Aorta (tissue), 5 donors: Measurements from ENCODE around the gene ARHGAP24. TPM values are rescaled to one million over a fixed set of nuclear protein-coding genes. Genes with fewer than 3 reads are reported as not detected.

ENCODE experiments used
- ATAC-seq: fragments of 200-7000 bp; cut with Tn5 transposase; one replicate; pipeline ENCODE4 v1.9.1; 2022; ENCODE audit warnings: moderate library complexity; ENCODE audit not compliant: low FRiP score
- DNase-seq, 2 donors: peaks; one replicate each; pipeline ENCODE4 v3.0.0-alpha.2; 2020
- H3K27ac ChIP-seq, 2 donors: one replicate each; pipeline ENCODE4 v1.5.1; 2013; ENCODE audit warnings: low read length in 2 of 2, mild to moderate bottlenecking in 2 of 2, moderate library complexity in 2 of 2, control low read depth in 1 of 2, inconsistent platforms in 1 of 2, low read depth in 1 of 2
- H3K27me3 ChIP-seq, 2 donors: one replicate each; pipeline ENCODE4 v1.6.1; 2013; ENCODE audit warnings: control low read depth in 1 of 2, low read length in 1 of 2, mild to moderate bottlenecking in 1 of 2, moderate library complexity in 1 of 2; ENCODE audit not compliant: insufficient read depth in 2 of 2, control insufficient read depth in 1 of 2
- H3K36me3 ChIP-seq, 2 donors: one replicate each; pipeline ENCODE4 v1.6.1; 2013; ENCODE audit warnings: control low read depth in 1 of 2, low read length in 1 of 2, mild to moderate bottlenecking in 1 of 2; ENCODE audit not compliant: insufficient read depth in 2 of 2, control insufficient read depth in 1 of 2
- H3K4me1 ChIP-seq, 2 donors: one replicate each; pipeline ENCODE4 v1.6.1; 2013; ENCODE audit warnings: low read length in 2 of 2, control low read depth in 1 of 2, mild to moderate bottlenecking in 1 of 2, moderate library complexity in 1 of 2; ENCODE audit not compliant: insufficient read depth in 2 of 2, control insufficient read depth in 1 of 2
- H3K4me3 ChIP-seq, 2 donors: one replicate each; pipeline ENCODE4 v1.5.1; 2013; ENCODE audit warnings: low read length in 2 of 2, control low read depth in 1 of 2, mild to moderate bottlenecking in 1 of 2
- H3K9me3 ChIP-seq: one replicate; pipeline ENCODE4 v1.6.1; 2013; ENCODE audit warnings: mild to moderate bottlenecking, low read length; ENCODE audit not compliant: control insufficient read depth
- WGBS, 2 donors: extraction: QIAGEN DNeasy Blood & Tissue Kit; methylation state at CpG; one replicate each; pipeline ENCODE4 v1.1.7; 2013; 5-methylcytosine and 5-hydroxymethylcytosine counted together
- intact Hi-C, 2 donors: fragments of 100-400 bp; cut with DNase I; formaldehyde crosslinking; loops; one replicate each; pipeline versions ENCODE4 v1.14.2 to v1.15.0; 2022
- polyA plus RNA-seq, 2 donors: library from polyadenylated mRNA; stranded (reverse); fragments of 200-250 nt; gene quantifications; one replicate each; pipeline ENCODE4 v1.2.3, GENCODE V29; 2013
- total RNA-seq, 2 donors: library from RNA; stranded (reverse); fragmentation: NEBNext Ultra II Directional; extraction: Animal tissue kit (Norgen Biotek cat#: 25700); gene quantifications; one replicate each; pipeline ENCODE4 v1.2.1, GENCODE V29; 2021
- donor health status: healthy with polysubstance abuse.
- donor health status: Bipolar disorder and iron deficiency.
- donor health status: DM: no; HTN: no; CAD: no.
- donor health status: DM: no; HTN: no; CAD: no.
- donor health status: DM: yes; HTN: yes; CAD: no.

Gene ARHGAP24
- total and polyA plus RNA-seq, 4 donors: 13.4 to 35.2 (median 34.0) TPM

DNA sequence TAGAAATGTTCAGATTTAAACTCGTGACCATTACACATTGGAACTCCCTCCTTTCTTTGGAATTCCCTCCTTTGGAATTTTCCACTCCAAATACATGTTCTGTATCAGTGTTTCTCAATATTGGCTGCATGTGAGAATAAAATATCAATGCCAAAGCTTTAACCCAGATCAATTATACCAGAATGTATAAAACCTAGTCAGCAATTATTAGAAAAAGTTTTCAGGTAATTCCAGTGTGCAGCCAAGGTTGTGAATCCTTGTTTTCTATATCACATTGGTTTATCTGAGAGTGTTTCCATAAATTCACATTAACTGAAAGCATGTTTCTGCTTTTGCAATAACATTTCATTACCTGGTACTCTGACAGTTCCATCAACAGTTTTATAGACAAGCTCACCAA lies 490.6 kb downstream of the ARHGAP24 start:
- no peak overlapping the region for H3K27ac ChIP-seq
- H3K4me1 ChIP-seq: peaks cover 2 to 5% of the 10 kb centered on the region in 2 donors
- no peaks in the 10 kb centered on the region for H3K9me3 ChIP-seq
- no peaks in the 10 kb centered on the region for H3K36me3 ChIP-seq
- WGBS, 2 donors: 70 to 72% methylated on average over 1 of the region's 1 CpG
- DNase-seq: no peak
- intact Hi-C loops: loop anchor here (5.0 to 10.0 kb wide), 3 partner anchors 101 to 208 kb away; no protein-coding TSS in a partner anchor
- H3K4me3 ChIP-seq: no peak overlapping the region
- no peaks in the 10 kb centered on the region for H3K27me3 ChIP-seq
- ATAC-seq: no peak

- Histone ChIP-seq H3K27me3 (no peaks in the 10 kb centered on the region), H3K4me1 (peaks cover 2 to 5% of the 10 kb centered on the region in 2 donors), H3K36me3 (no peaks in the 10 kb centered on the region), H3K27ac (no peak overlapping the region), H3K4me3 (no peak overlapping the region), H3K9me3 (no peaks in the 10 kb centered on the region)
- ATAC-seq: no peak
- 14 to 28% methylated on average over 2 of the region's 2 CpGs for WGBS, 2 donors
- intact Hi-C loops: loop anchor here (5.0 to 10.0 kb wide), 3 partner anchors 102 to 209 kb away; no protein-coding TSS in a partner anchor
- DNase-seq: no peak
These were observed 491.4 kb downstream of the ARHGAP24 start for GRCh38 chr4:85966373-85966772.

DNA sequence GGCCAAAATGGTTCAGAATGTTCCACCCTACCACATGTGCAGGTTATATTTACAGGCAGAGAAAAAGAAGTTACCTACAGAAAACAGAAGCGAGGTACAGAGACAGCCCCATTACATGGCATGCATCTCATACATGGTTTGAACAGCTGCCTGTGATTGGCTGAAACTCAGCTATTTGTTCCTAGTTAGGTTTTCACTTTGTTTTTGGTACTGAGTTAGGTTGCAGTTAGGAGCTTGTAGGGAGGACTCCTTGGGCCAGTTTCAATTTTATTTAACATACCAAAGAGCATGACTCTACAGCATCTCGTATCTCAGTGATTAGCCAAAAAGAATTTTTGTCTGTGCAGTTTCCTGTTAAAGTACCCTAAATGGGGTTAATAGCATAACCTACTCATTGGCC lies 492.9 kb downstream of the ARHGAP24 start:
- no peaks in the 10 kb centered on the region for H3K36me3 ChIP-seq
- no peak for ATAC-seq
- no peak overlapping the region for H3K4me3 ChIP-seq
- intact Hi-C loops: loop anchor here (2.0 to 10.0 kb wide), 4 partner anchors 103 to 211 kb away; no protein-coding TSS in a partner anchor
- H3K27me3 ChIP-seq: no peaks in the 10 kb centered on the region
- 48 to 60% methylated on average over 2 of the region's 2 CpGs for WGBS, 2 donors
- no peak overlapping the region for H3K27ac ChIP-seq
- peaks cover 2 to 5% of the 10 kb centered on the region in 2 donors for H3K4me1 ChIP-seq
- DNase-seq: no peak
- H3K9me3 ChIP-seq: no peaks in the 10 kb centered on the region

DNA sequence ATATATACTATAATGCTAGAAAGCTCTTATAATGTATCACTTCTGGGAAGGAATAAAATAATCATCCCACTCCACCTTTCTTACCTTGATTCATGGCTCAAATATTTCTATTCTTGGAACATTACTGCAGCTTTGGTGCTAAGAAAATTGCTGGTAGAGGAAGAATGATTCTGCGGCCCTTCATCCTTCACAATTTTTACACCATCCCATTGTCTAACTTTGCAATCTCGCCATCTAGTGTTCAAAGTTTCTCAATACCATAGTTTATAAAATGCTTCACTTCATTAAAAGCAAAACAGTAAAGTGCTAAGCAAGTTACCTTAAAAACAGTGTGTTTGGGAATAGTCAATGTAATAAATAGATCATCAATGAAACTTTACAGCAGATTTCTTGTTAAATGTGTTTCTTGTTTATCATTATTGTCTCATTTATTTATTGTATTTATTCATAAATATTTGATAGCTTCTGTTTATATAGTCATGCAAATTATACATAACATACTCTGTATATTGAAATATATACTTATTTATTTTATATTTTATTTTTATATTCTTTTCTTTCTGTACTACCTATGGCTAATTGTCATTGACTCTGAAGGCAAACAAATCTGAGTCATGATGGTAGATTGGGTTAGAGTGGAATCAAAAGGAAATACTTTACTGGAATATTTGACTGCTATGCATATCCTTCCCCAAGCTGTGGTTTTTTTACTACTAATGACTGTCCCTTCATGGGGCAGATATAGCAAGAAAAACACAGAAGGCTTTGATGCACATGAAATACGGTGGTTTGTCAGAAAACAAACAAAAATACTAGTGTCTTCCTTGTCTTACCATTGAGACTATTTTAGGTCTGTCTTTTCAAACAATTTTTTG lies 494.2 kb downstream of the ARHGAP24 start:
- Histone ChIP-seq H3K4me1 (peaks cover 2 to 5% of the 10 kb centered on the region in 2 donors), H3K27me3 (no peaks in the 10 kb centered on the region), H3K9me3 (no peaks in the 10 kb centered on the region), H3K27ac (no peak overlapping the region), H3K36me3 (no peaks in the 10 kb centered on the region), H3K4me3 (no peak overlapping the region)
- DNase-seq: no peak
- peak; percentile 68 for ATAC-seq
- intact Hi-C loops: loop anchor here (2.0 to 10.0 kb wide), 4 partner anchors 104 to 212 kb away; no protein-coding TSS in a partner anchor
- 28 to 32% methylated on average over 3 of the region's 3 CpGs for WGBS, 2 donors

- intact Hi-C loops: no loop called here
- no peaks in the 10 kb centered on the region for H3K9me3 ChIP-seq
- H3K27ac ChIP-seq: no peak overlapping the region
- H3K36me3 ChIP-seq: no peaks in the 10 kb centered on the region
- H3K4me3 ChIP-seq: no peak overlapping the region
- H3K4me1 ChIP-seq: peaks cover 2 to 5% of the 10 kb centered on the region in 2 donors
- WGBS, 2 donors: 33 to 50% methylated on average over 2 of the region's 2 CpGs
- ATAC-seq (no peak), DNase-seq (no peak)
- no peaks in the 10 kb centered on the region for H3K27me3 ChIP-seq
These were observed 495.6 kb downstream of the ARHGAP24 start for GRCh38 chr4:85970535-85970934.

DNA sequence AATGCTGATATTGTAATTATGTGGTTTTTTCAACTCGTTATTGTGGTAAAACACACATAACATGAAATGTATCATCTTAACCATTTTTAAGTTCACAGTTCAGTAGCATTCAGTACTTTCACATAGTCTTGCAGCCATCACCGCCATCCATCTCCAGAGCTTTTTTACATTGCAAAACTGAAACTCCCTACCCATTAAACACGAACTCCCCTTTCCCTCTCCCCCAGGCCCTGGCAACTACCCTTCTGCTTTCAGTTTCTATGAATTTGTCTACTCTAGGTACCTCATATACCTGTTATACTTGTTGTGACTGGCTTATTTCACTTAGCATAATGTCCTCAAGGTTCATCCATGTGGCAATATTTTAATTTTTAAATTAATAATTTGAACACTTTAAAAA lies 504.3 kb downstream of the ARHGAP24 start:
- Histone ChIP-seq H3K36me3 (no peaks in the 10 kb centered on the region), H3K4me3 (no peak overlapping the region), H3K4me1 (no peaks in the 10 kb centered on the region), H3K27ac (no peak overlapping the region), H3K27me3 (no peaks in the 10 kb centered on the region), H3K9me3 (no peaks in the 10 kb centered on the region)
- no peak for DNase-seq
- intact Hi-C loops: no loop called here
- 83 to 87% methylated on average over 3 of the region's 3 CpGs for WGBS, 2 donors
- ATAC-seq: no peak

DNA sequence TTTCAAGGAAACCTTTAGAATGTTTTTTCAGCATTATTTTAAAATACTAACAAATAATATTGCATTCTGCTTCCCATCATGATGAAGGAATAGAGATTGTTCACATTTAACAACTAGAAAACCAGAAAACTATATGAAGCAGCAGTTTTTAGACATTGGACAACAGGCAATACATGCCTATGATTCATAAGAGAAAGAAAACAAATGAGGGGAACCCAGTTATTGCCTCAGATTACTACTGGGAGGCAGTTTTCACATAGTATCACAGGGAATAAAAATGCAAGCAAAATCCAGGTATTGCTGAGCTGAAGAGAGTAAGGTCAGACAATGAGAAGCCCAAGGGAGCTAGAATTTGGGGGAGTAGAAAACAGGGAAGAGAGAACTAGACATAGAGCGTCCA lies 511.3 kb downstream of the ARHGAP24 start:
- Histone ChIP-seq H3K4me3 (no peak overlapping the region), H3K36me3 (no peaks in the 10 kb centered on the region), H3K27ac (no peak overlapping the region), H3K27me3 (no peaks in the 10 kb centered on the region), H3K9me3 (no peaks in the 10 kb centered on the region), H3K4me1 (no peaks in the 10 kb centered on the region)
- WGBS, 2 donors: 86 to 97% methylated on average over 1 of the region's 1 CpG
- DNase-seq (no peak), ATAC-seq (no peak)
- intact Hi-C loops: no loop called here

GRCh38 chr4:85993641-85994040 lies 518.7 kb downstream of the ARHGAP24 start:
- no peaks in the 10 kb centered on the region for H3K9me3 ChIP-seq
- ATAC-seq (no peak), DNase-seq (no peak)
- H3K36me3 ChIP-seq: peaks cover 0 to 4% of the 10 kb centered on the region in 2 donors
- H3K4me1 ChIP-seq: no peaks in the 10 kb centered on the region
- H3K27ac ChIP-seq: no peak overlapping the region
- 81 to 93% methylated on average over 2 of the region's 2 CpGs for WGBS, 2 donors
- intact Hi-C loops: no loop called here
- no peak overlapping the region for H3K4me3 ChIP-seq
- no peaks in the 10 kb centered on the region for H3K27me3 ChIP-seq

DNA sequence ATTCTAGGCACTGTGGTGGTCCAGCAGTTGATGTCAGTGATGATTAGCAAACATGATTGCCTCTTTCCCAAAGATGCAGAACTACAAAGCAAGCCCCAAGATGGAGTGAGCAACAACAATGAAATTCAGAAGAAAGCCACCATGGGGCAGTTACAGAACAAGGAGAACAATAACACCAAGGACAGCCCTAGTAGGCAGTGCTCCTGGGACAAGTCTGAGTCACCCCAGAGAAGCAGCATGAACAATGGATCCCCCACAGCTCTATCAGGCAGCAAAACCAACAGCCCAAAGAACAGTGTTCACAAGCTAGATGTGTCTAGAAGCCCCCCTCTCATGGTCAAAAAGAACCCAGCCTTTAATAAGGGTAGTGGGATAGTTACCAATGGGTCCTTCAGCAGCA lies 519.6 kb downstream of the ARHGAP24 start:
- H3K4me1 ChIP-seq: no peaks in the 10 kb centered on the region
- H3K36me3 ChIP-seq: peaks cover 0 to 4% of the 10 kb centered on the region in 2 donors
- intact Hi-C loops: no loop called here
- no peaks in the 10 kb centered on the region for H3K27me3 ChIP-seq
- no peak overlapping the region for H3K4me3 ChIP-seq
- H3K27ac ChIP-seq: no peak overlapping the region
- ATAC-seq (no peak), DNase-seq (no peak)
- H3K9me3 ChIP-seq: no peaks in the 10 kb centered on the region
